Lower lobe of right lung (tissue), 2 donors: ENCODE results near the gene MAPKAP1. TPM values are rescaled to one million over a fixed set of nuclear protein-coding genes. Genes with fewer than 3 reads are reported as not detected.

Experiments used
- ATAC-seq, 2 donors: fragments of 200-7000 bp; cut with Tn5 transposase; one replicate each; pipeline ENCODE4 v1.9.1; 2020 to 2022; ENCODE audit warnings: mild to moderate bottlenecking in 2 of 2, moderate library complexity in 2 of 2
- DNase-seq: peaks from one replicate; pipeline ENCODE4 v3.0.0-alpha.2; 2020
- H3K27ac ChIP-seq: fragments of 200-600 bp; one replicate; pipeline ENCODE4 v1.8.0; 2022
- H3K27me3 ChIP-seq: fragments of 200-600 bp; one replicate; pipeline ENCODE4 v1.8.0; 2022; ENCODE audit warnings: low read depth
- H3K36me3 ChIP-seq: fragments of 200-600 bp; one replicate; pipeline ENCODE4 v1.8.0; 2022; ENCODE audit warnings: mild to moderate bottlenecking
- H3K4me1 ChIP-seq: fragments of 200-600 bp; one replicate; pipeline ENCODE4 v1.8.0; 2022
- H3K4me3 ChIP-seq: fragments of 200-600 bp; one replicate; pipeline ENCODE4 v1.8.0; 2022; ENCODE audit warnings: mild to moderate bottlenecking
- H3K9me3 ChIP-seq: fragments of 200-600 bp; one replicate; pipeline ENCODE4 v1.8.0; 2022
- CTCF ChIP-seq: fragments of 200-600 bp; IDR thresholded peaks from one replicate; pipeline ENCODE4 v1.8.0; 2022; ENCODE audit warnings: antibody characterized with exemption, mild to moderate bottlenecking
- intact Hi-C: fragments of 100-400 bp; cut with DNase I; formaldehyde crosslinking; loops from one replicate; pipeline ENCODE4 v1.11.0; 2022
- total RNA-seq: library from RNA; stranded (reverse); fragmentation: NEBNext Ultra II Directional; extraction: Animal tissue kit (Norgen Biotek cat#: 25700); gene quantifications from one replicate; pipeline ENCODE4 v1.2.1, GENCODE V29; 2021
- donor health status: DM: no; HTN: yes; CAD: no; lungs with severe emphysema.

Gene MAPKAP1
- total RNA-seq, 1 donor from 2014 or later: 71.5 TPM

- ATAC-seq: no peak
- intact Hi-C loops: no loop called here
- Histone ChIP-seq H3K9me3 (no peaks in the 10 kb centered on the region), H3K27me3 (no peaks in the 10 kb centered on the region), H3K4me3 (no peak overlapping the region), H3K27ac (no peak overlapping the region), H3K36me3 (peaks cover 5% of the 10 kb centered on the region), H3K4me1 (peaks cover 39% of the 10 kb centered on the region)
- DNase-seq: no peak
- TF ChIP-seq CTCF: no peak
Observed at GRCh38 chr9:125457357-125457756, 249.7 kb downstream of the MAPKAP1 start.

- peaks cover 24% of the 10 kb centered on the region for H3K4me1 ChIP-seq
- H3K27ac ChIP-seq: no peak overlapping the region
- H3K9me3 ChIP-seq: no peaks in the 10 kb centered on the region
- peaks cover 5% of the 10 kb centered on the region for H3K36me3 ChIP-seq
- no peak for TF ChIP-seq CTCF
- no peaks in the 10 kb centered on the region for H3K27me3 ChIP-seq
- H3K4me3 ChIP-seq: no peak overlapping the region
- ATAC-seq (no peak), DNase-seq (no peak)
- intact Hi-C loops: no loop called here
Observed at GRCh38 chr9:125455876-125456275, 251.1 kb downstream of the MAPKAP1 start.

GRCh38 chr9:125455132-125455531, 251.9 kb downstream of the MAPKAP1 start:
- DNase-seq (no peak), ATAC-seq (no peak)
- Histone ChIP-seq H3K36me3 (peaks cover under 1% of the 10 kb centered on the region), H3K4me1 (peaks cover 17% of the 10 kb centered on the region), H3K27me3 (no peaks in the 10 kb centered on the region), H3K9me3 (no peaks in the 10 kb centered on the region), H3K27ac (no peak overlapping the region), H3K4me3 (no peak overlapping the region)
- TF ChIP-seq CTCF: no peak
- intact Hi-C loops: no loop called here

GRCh38 chr9:125447202-125447802, 259.7 kb downstream of the MAPKAP1 start:
- DNase-seq (no peak), ATAC-seq (no peak)
- intact Hi-C loops: no loop called here
- no peak overlapping the region for H3K4me3 ChIP-seq
- no peak overlapping the region for H3K27ac ChIP-seq
- no peaks in the 10 kb centered on the region for H3K27me3 ChIP-seq
- no peak for TF ChIP-seq CTCF
- no peaks in the 10 kb centered on the region for H3K4me1 ChIP-seq
- no peaks in the 10 kb centered on the region for H3K9me3 ChIP-seq
- H3K36me3 ChIP-seq: peaks cover 21% of the 10 kb centered on the region

- Histone ChIP-seq H3K27me3 (no peaks in the 10 kb centered on the region), H3K9me3 (no peaks in the 10 kb centered on the region), H3K27ac (no peak overlapping the region), H3K4me3 (no peak overlapping the region), H3K4me1 (no peaks in the 10 kb centered on the region), H3K36me3 (peaks cover 21% of the 10 kb centered on the region)
- intact Hi-C loops: no loop called here
- DNase-seq (no peak), ATAC-seq (no peak)
- TF ChIP-seq CTCF: no peak
Observed at GRCh38 chr9:125446561-125447094, 260.4 kb downstream of the MAPKAP1 start.
